H9 (cell line): ENCODE measurements around the gene FAM43B. TPM values are rescaled to one million over a fixed set of nuclear protein-coding genes. Genes with fewer than 3 reads are reported as not detected.

Experiments
- DNase-seq: peaks from one replicate; pipeline ENCODE4 v3.0.0-alpha.2; 2017
- H2AFZ ChIP-seq: one replicate; pipeline ENCODE4 v1.6.1; 2013; ENCODE audit warnings: mild to moderate bottlenecking, low read length, control low read depth, moderate library complexity
- H2AK5ac ChIP-seq: 2 replicates; pipeline ENCODE4 v1.6.1; 2013; ENCODE audit warnings: low read length, control low read depth, mixed read lengths; ENCODE audit not compliant: insufficient read length
- H2BK120ac ChIP-seq: one replicate; pipeline ENCODE4 v1.6.1; 2013; ENCODE audit warnings: low read depth, mild to moderate bottlenecking, low read length, control low read depth, inconsistent platforms; ENCODE audit not compliant: poor library complexity, severe bottlenecking
- H2BK12ac ChIP-seq: 2 replicates; pipeline ENCODE4 v1.6.1; 2013; ENCODE audit warnings: low read length, control low read depth, mixed read lengths, low read depth; ENCODE audit not compliant: insufficient read length
- H2BK15ac ChIP-seq: 2 replicates; pipeline ENCODE4 v1.6.1; 2013; ENCODE audit warnings: low read depth, low read length, control low read depth
- H2BK20ac ChIP-seq: one replicate; pipeline ENCODE4 v1.6.1; 2013; ENCODE audit warnings: low read depth, mild to moderate bottlenecking, low read length, control low read depth, inconsistent platforms; ENCODE audit not compliant: poor library complexity, severe bottlenecking
- H2BK5ac ChIP-seq: 2 replicates; pipeline ENCODE4 v1.6.1; 2013; ENCODE audit warnings: low read length, control low read depth, mixed read lengths; ENCODE audit not compliant: insufficient read length
- H3K14ac ChIP-seq: 2 replicates; pipeline ENCODE4 v1.6.1; 2013; ENCODE audit warnings: low read length, control low read depth; ENCODE audit not compliant: insufficient read depth
- H3K18ac ChIP-seq: 2 replicates; pipeline ENCODE4 v1.6.1; 2013; ENCODE audit warnings: low read depth, mild to moderate bottlenecking, mixed read lengths, low read length, control low read depth; ENCODE audit not compliant: insufficient read length
- H3K23ac ChIP-seq: 2 replicates; pipeline ENCODE4 v1.6.1; 2013; ENCODE audit warnings: low read length, control low read depth, mixed read lengths, low read depth; ENCODE audit not compliant: insufficient read length
- H3K23me2 ChIP-seq: 2 replicates; pipeline ENCODE4 v1.6.1; 2013; ENCODE audit warnings: low read depth, mild to moderate bottlenecking, mixed read lengths, low read length, control low read depth; ENCODE audit not compliant: insufficient read length, poor library complexity, severe bottlenecking
- H3K27ac ChIP-seq: 2 replicates; pipeline ENCODE4 v1.5.1; 2013; ENCODE audit warnings: low read length, control low read depth, mixed read lengths, low read depth; ENCODE audit not compliant: insufficient read length
- H3K27me3 ChIP-seq: 2 replicates; pipeline ENCODE4 v1.6.1; 2013; ENCODE audit warnings: low read length, control low read depth, inconsistent platforms; ENCODE audit not compliant: insufficient read depth
- H3K4ac ChIP-seq: 2 replicates; pipeline ENCODE4 v1.6.1; 2013; ENCODE audit warnings: low read depth, mild to moderate bottlenecking, control low read depth, inconsistent platforms, low read length, moderate library complexity
- H3K4me1 ChIP-seq: 2 replicates; pipeline ENCODE4 v1.6.1; 2013; ENCODE audit warnings: low read length, control low read depth, inconsistent platforms; ENCODE audit not compliant: insufficient read depth
- H3K4me2 ChIP-seq: 2 replicates; pipeline ENCODE4 v1.6.1; 2013; ENCODE audit warnings: low read length, control low read depth, mixed read lengths; ENCODE audit not compliant: insufficient read length, insufficient read depth
- H3K56ac ChIP-seq: 2 replicates; pipeline ENCODE4 v1.6.1; 2013; ENCODE audit warnings: low read depth, mild to moderate bottlenecking, mixed read lengths, low read length, control low read depth; ENCODE audit not compliant: insufficient read length
- H3K79me1 ChIP-seq: 2 replicates; pipeline ENCODE4 v1.6.1; 2013; ENCODE audit warnings: low read depth, mild to moderate bottlenecking, moderate library complexity, low read length, control low read depth, inconsistent platforms; ENCODE audit not compliant: insufficient read depth, poor library complexity, severe bottlenecking
- H3K79me2 ChIP-seq: 2 replicates; pipeline ENCODE4 v1.6.1; 2013; ENCODE audit warnings: low read length, control low read depth, inconsistent platforms; ENCODE audit not compliant: insufficient read depth
- H3K9ac ChIP-seq: 2 replicates; pipeline ENCODE4 v1.6.1; 2013; ENCODE audit warnings: low read length, control low read depth, mixed read lengths; ENCODE audit not compliant: insufficient read length; ENCODE audit errors: extremely low read depth
- H3K9me3 ChIP-seq: one replicate; pipeline ENCODE4 v1.6.1; 2013; ENCODE audit warnings: low read depth, low read length, inconsistent platforms; ENCODE audit not compliant: control insufficient read depth
- H3T11ph ChIP-seq: one replicate; pipeline ENCODE4 v1.6.1; 2013; ENCODE audit warnings: mild to moderate bottlenecking, low read length, control low read depth, inconsistent platforms
- H4K20me1 ChIP-seq: one replicate; pipeline ENCODE4 v1.6.1; 2013; ENCODE audit not compliant: control insufficient read depth, insufficient read length, insufficient read depth
- H4K5ac ChIP-seq: 2 replicates; pipeline ENCODE4 v1.6.1; 2013; ENCODE audit warnings: low read depth, mild to moderate bottlenecking, mixed read lengths, low read length, control low read depth; ENCODE audit not compliant: insufficient read length
- H4K8ac ChIP-seq: replicated peaks from 2 replicates; pipeline ENCODE4 v1.6.1; 2013; ENCODE audit warnings: low read length, control low read depth, mixed read lengths, low read depth; ENCODE audit not compliant: insufficient read length
- H4K91ac ChIP-seq: 2 replicates; pipeline ENCODE4 v1.6.1; 2013; ENCODE audit warnings: low read depth, mild to moderate bottlenecking, moderate library complexity, mixed read lengths, low read length, control low read depth; ENCODE audit not compliant: insufficient read length
- H3K27ac Mint-ChIP-seq, 3 experiments: 2 replicates in 2 of 3; 3 replicates in 1 of 3; pipeline ENCODE4 v1.8.0; 2020 to 2021; ENCODE audit warnings: mixed read lengths in 3 of 3, mild to moderate bottlenecking in 1 of 3, moderate library complexity in 1 of 3
- H3K27me3 Mint-ChIP-seq: 2 replicates; pipeline ENCODE4 v1.8.0; 2021; ENCODE audit warnings: low read depth, mild to moderate bottlenecking, moderate library complexity, mixed read lengths
- H3K36me3 Mint-ChIP-seq, 3 experiments: 2 replicates in 2 of 3; 3 replicates in 1 of 3; pipeline ENCODE4 v1.8.0; 2020 to 2021; ENCODE audit warnings: low read depth in 3 of 3, mixed read lengths in 3 of 3; ENCODE audit not compliant: insufficient read depth in 1 of 3
- H3K4me1 Mint-ChIP-seq, 2 experiments: 2 replicates each; pipeline ENCODE4 v1.8.0; 2020; ENCODE audit warnings: mixed read lengths in 2 of 2
- H3K4me3 Mint-ChIP-seq, 2 experiments: 2 replicates in 1 of 2; 3 replicates in 1 of 2; pipeline ENCODE4 v1.8.0; 2020 to 2021; ENCODE audit warnings: mild to moderate bottlenecking in 2 of 2, mixed read lengths in 2 of 2, moderate library complexity in 1 of 2
- H3K9me3 Mint-ChIP-seq, 2 experiments: 2 replicates in 1 of 2; 3 replicates in 1 of 2; pipeline ENCODE4 v1.8.0; 2020; ENCODE audit warnings: mild to moderate bottlenecking in 2 of 2, mixed read lengths in 2 of 2, moderate library complexity in 1 of 2
- CTCF ChIP-seq: fragments of 200-600 bp; sonication (generic); conservative IDR thresholded peaks from 3 replicates; pipeline ENCODE4 v1.8.0; 2021; ENCODE audit warnings: antibody characterized with exemption, mild to moderate bottlenecking
- WGBS: extraction: QIAGEN DNeasy Blood & Tissue Kit; methylation state at CpG from one replicate; pipeline ENCODE4 v1.1.7; 2013; ENCODE audit warnings: missing lambda C conversion rate, low lambda C conversion rate, mixed read lengths; ENCODE audit not compliant: insufficient read length; ENCODE audit errors: extremely low coverage; 5-methylcytosine and 5-hydroxymethylcytosine counted together
- total RNA-seq: library from RNA; stranded (reverse); gene quantifications from 2 replicates; pipeline ENCODE4 v1.2.1, GENCODE V29; 2021

The FAM43B gene
- total RNA-seq, 1 experiment from 2014 or later = 0.22 TPM

- Histone ChIP-seq H3K18ac (no peak overlapping the region), H2BK12ac (no peak overlapping the region), H3K4me2 (no peak overlapping the region), H3K4me1 (no peaks in the 10 kb centered on the region), H2AK5ac (no peak overlapping the region), H4K8ac (no peak overlapping the region), H2BK20ac (no peak overlapping the region), H2BK15ac (no peak overlapping the region), H3K79me2 (peaks cover 2% of the 10 kb centered on the region; the same call in 1 of the 2 replicates), H2BK120ac (no peak overlapping the region), H3K27me3 (no peaks in the 10 kb centered on the region), H2BK5ac (no peak overlapping the region), H2AFZ (no peak overlapping the region), H3K9me3 (no peaks in the 10 kb centered on the region), H3K23ac (no peak overlapping the region), H3T11ph (no peak overlapping the region), H4K91ac (no peak overlapping the region), H3K4ac (no peak overlapping the region), H4K20me1 (no peaks in the 10 kb centered on the region), H3K27ac (no peak overlapping the region), H3K9ac (no peak overlapping the region), H4K5ac (no peak overlapping the region), H3K79me1 (no peaks in the 10 kb centered on the region), H3K23me2 (no peaks in the 10 kb centered on the region), H3K56ac (no peak overlapping the region), H3K14ac (no peak overlapping the region)
- Mint-ChIP-seq H3K9me3 (peaks cover 0 to 3% of the 10 kb centered on the region in 2 experiments; a peak in 2 of 5 replicates), H3K4me1 (no peaks in the 10 kb centered on the region; a peak in 1 of 4 replicates), H3K36me3 (no peaks in the 10 kb centered on the region; a peak in 1 of 7 replicates), H3K27me3 (peaks cover 2% of the 10 kb centered on the region), H3K4me3 (no peak overlapping the region; a peak in 1 of 5 replicates), H3K27ac (no peak overlapping the region)
- TF ChIP-seq CTCF = no peak
- no peak for DNase-seq
- WGBS = no CpG with 5 or more reads among the region's 4 CpGs
These were observed 50.6 kb downstream of the FAM43B start for GRCh38 chr1:20602851-20603450.
